GM12873 (cell line): ENCODE measurements around the gene INTS7.

Experiments used
- TF ChIP-seq, protein P1 (sequence below): IDR thresholded peaks from 2 replicates; pipeline ENCODE4 v1.5.1; 2012; ENCODE audit warnings: low read depth, mild to moderate bottlenecking, moderate library complexity, low read length, control low read depth; ENCODE audit not compliant: insufficient read depth; ENCODE audit errors: missing control alignments

The INTS7 gene

DNA sequence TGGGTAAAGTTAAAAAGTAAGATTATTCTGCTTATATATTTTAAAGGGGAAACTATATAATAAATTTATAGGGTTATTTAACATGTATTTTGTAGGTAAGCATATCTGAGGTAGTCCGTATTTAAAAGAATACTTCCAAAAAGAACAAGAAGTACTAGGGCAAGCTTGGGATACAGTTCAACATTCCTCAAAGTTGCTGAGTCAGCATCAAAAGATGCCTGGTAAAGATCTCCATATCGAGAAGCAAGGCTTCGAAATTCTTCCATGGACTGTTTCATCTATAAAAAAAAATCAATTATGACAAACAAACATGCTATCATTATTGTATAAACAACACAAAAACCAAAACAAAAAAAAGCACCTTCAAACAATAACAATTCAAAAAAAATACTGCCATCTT lies 67.7 kb downstream of the INTS7 start:
- TF ChIP-seq, protein P1, sequence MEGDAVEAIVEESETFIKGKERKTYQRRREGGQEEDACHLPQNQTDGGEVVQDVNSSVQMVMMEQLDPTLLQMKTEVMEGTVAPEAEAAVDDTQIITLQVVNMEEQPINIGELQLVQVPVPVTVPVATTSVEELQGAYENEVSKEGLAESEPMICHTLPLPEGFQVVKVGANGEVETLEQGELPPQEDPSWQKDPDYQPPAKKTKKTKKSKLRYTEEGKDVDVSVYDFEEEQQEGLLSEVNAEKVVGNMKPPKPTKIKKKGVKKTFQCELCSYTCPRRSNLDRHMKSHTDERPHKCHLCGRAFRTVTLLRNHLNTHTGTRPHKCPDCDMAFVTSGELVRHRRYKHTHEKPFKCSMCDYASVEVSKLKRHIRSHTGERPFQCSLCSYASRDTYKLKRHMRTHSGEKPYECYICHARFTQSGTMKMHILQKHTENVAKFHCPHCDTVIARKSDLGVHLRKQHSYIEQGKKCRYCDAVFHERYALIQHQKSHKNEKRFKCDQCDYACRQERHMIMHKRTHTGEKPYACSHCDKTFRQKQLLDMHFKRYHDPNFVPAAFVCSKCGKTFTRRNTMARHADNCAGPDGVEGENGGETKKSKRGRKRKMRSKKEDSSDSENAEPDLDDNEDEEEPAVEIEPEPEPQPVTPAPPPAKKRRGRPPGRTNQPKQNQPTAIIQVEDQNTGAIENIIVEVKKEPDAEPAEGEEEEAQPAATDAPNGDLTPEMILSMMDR = no peak

DNA sequence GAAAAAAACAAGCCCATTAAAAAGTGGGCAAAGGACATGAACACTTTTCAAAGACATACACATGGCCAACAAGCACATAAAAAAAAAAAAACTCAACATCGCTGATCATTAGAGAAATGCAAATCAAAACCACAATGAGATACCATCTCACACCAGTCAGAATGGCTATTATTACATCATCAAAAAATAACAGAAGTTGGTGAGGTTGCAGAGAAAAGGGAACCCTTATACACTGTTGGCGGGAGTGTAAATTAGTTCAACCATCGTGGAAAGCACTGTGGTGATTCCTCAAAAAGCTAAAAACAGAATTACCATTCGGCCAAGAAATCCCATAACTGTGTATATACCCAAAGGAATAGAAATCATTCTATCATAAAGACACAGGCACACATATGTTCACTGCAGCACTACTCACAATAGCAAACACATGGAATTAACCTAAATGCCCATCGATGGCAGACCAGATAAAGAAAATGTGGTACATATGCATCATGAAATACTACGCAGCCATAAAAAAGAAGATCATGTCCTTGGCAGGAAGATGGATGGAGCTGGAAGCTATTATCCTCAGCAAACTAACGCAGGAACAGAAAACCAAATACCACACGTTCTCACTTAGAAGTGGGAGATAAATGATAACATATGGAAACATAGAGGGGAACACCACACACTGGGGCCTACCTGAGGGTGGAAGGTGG lies 70.1 kb downstream of the INTS7 start:
- TF ChIP-seq, protein P1 = no peak

DNA sequence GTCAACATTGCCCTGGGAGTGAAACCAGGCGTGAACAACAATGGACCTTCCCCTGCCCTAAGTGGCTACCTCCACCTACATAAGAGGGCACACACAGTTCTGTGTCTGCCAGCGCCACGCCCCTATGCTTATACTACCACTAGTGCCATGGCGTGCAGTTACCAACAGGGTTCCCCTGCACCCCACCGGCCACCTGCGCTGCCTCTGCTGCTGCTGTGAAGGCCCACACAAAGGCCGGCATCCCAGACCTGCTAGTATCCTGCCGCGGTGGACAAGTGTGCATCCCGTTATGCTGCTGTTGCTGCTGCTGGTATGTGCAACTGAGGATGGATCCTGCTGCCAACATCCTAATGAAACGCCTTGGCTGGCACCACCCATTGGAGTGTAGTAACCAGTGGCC lies 75.7 kb downstream of the INTS7 start:
- TF ChIP-seq, protein P1 = no peak

DNA sequence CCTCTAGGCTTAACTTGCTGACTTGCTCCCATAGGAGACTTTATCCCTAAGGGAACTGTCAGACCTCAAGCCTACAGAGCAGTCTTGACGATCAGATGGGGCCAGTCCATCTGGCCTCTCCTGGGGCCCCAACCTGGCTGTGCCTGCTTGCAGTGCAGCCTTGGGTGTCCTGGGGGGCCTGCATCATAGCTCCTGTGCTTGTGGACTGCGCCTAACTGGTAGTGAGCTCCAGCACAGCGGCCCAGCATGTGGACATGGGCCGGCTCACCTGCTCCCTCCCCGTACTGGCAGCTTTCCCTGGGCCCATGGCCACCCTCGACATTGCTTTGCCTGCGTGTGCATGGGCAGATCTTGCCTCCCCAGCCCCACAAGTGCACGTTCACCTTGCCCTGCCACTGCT lies 76.1 kb downstream of the INTS7 start:
- TF ChIP-seq, protein P1 = no peak

DNA sequence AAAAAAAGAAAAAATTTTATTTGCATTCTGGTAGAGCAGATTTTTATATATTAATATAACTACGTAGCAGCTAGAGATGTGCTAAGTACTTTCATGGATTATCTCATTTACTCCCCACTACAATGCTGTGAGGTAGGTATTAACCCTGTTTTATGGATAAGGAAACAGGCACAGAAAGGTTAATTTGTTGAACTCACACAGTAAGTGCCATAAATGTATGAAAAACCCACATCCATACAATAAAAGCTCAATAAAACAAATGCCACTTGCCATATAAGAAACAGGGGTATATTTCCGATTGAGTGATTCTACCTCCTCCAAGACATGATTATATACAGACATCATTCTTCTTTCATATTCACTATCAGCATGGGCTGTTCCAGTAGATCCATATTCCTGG lies 83.1 kb downstream of the INTS7 start:
- TF ChIP-seq, protein P1 = no peak

DNA sequence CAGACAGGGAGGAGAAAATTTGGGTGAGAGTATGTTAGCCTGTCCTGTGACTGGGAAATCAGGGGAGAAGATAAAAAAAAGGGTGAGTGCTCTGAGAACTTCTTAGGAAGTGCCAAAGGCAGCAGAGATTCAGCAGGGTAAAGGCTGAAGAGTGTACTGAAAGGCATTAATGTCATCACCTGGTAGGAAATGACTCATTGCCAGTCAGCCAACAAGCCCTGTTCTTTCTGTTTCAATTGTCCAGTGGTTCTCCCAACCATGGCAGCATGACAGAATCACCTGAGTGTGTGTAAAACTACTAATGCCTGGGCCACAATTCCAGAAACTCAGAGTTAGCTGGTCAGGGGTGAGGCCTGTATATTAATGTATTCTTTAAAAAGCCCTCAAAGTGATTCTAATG lies 83.5 kb downstream of the INTS7 start:
- TF ChIP-seq, protein P1 = no peak

DNA sequence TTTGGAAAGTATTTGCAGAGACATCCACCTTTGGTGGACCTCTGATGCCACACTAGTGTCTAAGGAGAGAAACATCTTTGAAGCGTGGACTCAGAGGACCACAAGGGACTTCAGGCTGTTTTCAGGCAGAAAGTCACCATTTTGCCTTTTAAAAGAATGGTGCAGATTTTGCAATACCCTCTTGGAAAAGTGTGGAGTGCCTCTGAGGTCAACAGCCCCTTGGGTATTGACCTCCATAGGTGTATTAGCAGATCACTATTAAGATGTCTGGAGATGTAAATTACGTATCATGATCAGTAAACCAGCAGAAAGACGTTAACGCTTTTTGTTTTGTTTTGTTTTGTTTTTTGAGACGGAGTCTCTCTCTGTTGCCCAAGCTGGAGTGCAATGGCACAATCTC lies 87.0 kb downstream of the INTS7 start:
- TF ChIP-seq, protein P1 = no peak
